ENCODE measurements around the gene ZNF280B. TPM values are rescaled to one million over a fixed set of nuclear protein-coding genes. Genes with fewer than 3 reads are reported as not detected.
A peak's percentile ranks its signal among the peaks of the same experiment; 100 is the strongest.

The ZNF280B gene
- total RNA-seq, 1 donor from 2014 or later, result 7.3 TPM

DNA sequence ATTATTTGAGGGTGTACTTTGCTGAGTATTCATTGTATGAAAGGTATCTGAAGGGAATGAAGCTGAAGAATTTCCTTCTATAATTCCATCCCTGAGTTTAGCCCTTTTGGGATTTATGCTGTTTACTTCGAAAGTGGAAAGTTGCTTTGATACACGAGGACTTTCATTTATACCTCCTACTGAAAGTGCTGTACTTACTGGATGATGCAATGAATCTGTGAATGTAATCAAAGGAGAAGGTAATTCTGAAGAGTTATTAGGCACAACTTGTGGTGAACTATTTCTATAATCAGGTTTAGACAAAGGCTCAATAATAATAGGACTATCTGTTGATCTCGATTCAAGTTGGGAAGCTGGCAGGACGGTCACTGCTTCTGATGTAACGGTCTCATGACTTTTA lies 19.8 kb downstream of the ZNF280B start:
- DNase-seq (ENCODE audit: low read depth, low spot score), result no peak
- Mint-ChIP-seq H3K27me3 (ENCODE audit: low read depth) (no peaks in the 10 kb centered on the region), H3K4me1 (peaks cover 23% of the 10 kb centered on the region), H3K9me3 (no peaks in the 10 kb centered on the region), H3K27ac (ENCODE audit: unreplicated experiment) (no peak overlapping the region), H3K4me3 (no peak overlapping the region), H3K36me3 (ENCODE audit: low read depth) (peaks cover 37% of the 10 kb centered on the region)
- TF ChIP-seq, protein P1, sequence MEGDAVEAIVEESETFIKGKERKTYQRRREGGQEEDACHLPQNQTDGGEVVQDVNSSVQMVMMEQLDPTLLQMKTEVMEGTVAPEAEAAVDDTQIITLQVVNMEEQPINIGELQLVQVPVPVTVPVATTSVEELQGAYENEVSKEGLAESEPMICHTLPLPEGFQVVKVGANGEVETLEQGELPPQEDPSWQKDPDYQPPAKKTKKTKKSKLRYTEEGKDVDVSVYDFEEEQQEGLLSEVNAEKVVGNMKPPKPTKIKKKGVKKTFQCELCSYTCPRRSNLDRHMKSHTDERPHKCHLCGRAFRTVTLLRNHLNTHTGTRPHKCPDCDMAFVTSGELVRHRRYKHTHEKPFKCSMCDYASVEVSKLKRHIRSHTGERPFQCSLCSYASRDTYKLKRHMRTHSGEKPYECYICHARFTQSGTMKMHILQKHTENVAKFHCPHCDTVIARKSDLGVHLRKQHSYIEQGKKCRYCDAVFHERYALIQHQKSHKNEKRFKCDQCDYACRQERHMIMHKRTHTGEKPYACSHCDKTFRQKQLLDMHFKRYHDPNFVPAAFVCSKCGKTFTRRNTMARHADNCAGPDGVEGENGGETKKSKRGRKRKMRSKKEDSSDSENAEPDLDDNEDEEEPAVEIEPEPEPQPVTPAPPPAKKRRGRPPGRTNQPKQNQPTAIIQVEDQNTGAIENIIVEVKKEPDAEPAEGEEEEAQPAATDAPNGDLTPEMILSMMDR (conservative IDR thresholded peaks at IDR 0.05), result no peak

DNA sequence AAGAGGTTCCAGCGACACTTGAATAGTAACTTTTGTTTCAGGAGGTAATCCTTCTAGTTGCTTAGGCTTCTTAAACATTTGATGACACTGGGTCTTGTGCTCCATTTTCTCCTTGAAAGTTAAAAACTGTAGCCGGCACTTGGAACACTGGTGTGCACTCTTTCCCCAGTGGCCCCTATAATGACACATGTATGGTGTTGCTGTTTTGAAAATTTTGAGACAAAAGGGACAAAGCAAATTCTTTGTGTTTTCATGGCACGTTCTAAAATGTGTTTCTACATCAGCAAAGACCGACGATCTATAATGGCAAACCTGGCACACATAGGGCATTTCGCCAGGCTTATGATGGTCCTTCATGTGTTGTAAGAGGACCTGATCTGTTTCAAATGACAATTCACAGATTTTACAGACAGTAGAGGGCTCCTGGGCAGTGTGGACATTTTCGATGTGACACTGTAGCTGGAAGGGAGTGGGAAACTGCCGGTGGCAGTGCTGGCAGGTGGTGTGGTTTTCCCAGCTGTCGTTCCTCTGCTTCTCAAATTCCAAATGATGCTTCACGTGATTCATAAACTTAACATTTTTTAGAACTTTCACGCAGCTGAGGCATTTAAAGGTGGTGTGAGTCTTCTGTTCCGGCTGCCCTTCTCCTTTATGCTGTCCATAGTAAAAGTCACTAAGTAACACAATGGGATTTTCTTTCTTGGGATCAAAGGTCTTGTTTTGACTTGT lies 20.5 kb downstream of the ZNF280B start:
- Mint-ChIP-seq H3K4me3 (no peak overlapping the region), H3K9me3 (no peaks in the 10 kb centered on the region), H3K36me3 (ENCODE audit: low read depth) (peaks cover 32% of the 10 kb centered on the region), H3K27me3 (ENCODE audit: low read depth) (no peaks in the 10 kb centered on the region), H3K27ac (ENCODE audit: unreplicated experiment) (no peak overlapping the region), H3K4me1 (peaks cover 23% of the 10 kb centered on the region)
- TF ChIP-seq, protein P1 (conservative IDR thresholded peaks at IDR 0.05), result no peak
- no peak for DNase-seq (ENCODE audit: low read depth, low spot score)

DNA sequence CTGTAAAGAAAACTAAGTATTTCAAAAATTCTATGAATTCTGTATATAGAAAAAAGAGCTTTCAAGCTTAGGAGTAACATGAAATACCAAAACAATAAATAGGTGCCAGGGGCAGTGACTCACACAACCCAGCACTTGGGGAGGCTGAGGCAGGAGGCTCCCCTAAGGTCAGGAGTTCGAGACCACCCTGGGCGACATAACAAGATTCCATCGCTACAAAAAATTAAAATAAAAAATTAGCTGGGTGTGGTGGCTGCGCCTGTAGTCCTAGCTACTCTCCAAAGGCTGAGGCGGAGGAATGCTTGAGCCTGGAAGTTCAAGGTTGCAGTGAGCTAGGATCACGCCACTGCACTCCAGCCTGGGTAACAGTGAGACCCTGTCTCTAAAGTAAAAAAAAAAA lies 21.5 kb downstream of the ZNF280B start:
- Mint-ChIP-seq H3K36me3 (ENCODE audit: low read depth) (peaks cover 32% of the 10 kb centered on the region), H3K4me3 (no peak overlapping the region), H3K4me1 (peaks cover 23% of the 10 kb centered on the region), H3K27ac (ENCODE audit: unreplicated experiment) (no peak overlapping the region), H3K9me3 (no peaks in the 10 kb centered on the region), H3K27me3 (ENCODE audit: low read depth) (no peaks in the 10 kb centered on the region)
- DNase-seq (ENCODE audit: low read depth, low spot score), result no peak
- TF ChIP-seq, protein P1 (conservative IDR thresholded peaks at IDR 0.05), result no peak

DNA sequence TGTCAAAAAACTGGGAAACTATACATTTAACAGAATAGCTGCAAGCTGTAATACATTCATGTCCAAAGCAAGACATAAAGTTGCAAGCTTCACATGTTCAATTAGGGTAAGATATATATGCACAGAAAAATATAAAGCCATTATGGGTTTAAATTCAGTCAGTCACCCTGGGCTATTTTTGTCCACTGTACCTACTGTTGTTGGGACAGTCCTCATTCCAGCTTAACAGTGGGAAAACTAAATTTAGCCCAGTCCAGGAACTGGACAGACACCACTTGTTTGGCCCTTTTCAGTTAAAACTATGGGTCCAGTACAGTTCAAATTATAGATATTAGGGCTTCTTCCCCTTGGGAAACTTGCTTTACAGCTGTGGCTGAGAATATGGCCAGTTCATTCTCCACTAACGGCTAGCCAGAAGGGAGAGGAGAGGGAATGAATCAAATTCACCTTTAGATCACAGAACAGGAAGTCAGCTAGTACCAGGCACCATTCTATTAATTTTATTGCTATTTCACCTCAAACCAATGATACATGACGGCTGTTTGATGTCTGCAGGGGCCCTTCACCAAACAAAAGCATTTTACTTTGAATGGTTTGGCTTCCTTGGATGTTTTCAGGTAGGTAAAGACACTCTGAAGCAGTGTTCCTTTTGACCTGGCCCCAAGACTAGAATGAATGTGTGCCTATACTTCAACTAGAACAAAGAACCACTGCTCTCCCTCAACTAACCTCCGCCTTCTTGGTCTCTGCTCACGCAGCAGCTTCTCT lies 22.2 kb downstream of the ZNF280B start:
- DNase-seq (ENCODE audit: low read depth, low spot score), result no peak
- Mint-ChIP-seq H3K27ac (ENCODE audit: unreplicated experiment) (no peak overlapping the region), H3K4me1 (peaks cover 23% of the 10 kb centered on the region), H3K27me3 (ENCODE audit: low read depth) (no peaks in the 10 kb centered on the region), H3K9me3 (no peaks in the 10 kb centered on the region), H3K4me3 (no peak overlapping the region), H3K36me3 (ENCODE audit: low read depth) (peaks cover 32% of the 10 kb centered on the region)
- TF ChIP-seq, protein P1 (conservative IDR thresholded peaks at IDR 0.05), result no peak

DNA sequence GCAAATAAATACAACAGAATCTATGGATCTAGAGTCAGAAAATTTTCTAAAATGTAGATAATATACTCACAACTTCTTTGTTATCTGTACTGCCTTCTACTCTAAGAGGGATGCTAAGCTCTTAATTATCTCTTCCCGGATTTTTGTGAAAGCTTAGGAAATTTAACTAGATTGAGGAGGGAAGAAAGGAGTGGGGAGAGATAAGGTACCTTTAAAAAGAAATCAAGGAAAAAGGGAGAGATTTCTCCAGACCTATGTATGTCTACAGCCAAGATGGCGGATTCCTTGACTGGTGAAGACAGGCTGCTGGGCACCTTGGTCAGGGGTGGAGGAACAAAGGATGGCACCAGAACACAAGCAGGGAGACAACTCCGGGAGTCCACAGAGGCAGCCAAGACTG lies 23.0 kb downstream of the ZNF280B start:
- TF ChIP-seq, protein P1 (conservative IDR thresholded peaks at IDR 0.05), result no peak
- Mint-ChIP-seq H3K36me3 (ENCODE audit: low read depth) (peaks cover 28% of the 10 kb centered on the region), H3K27me3 (ENCODE audit: low read depth) (no peaks in the 10 kb centered on the region), H3K4me3 (no peak overlapping the region), H3K4me1 (peaks cover 23% of the 10 kb centered on the region), H3K27ac (ENCODE audit: unreplicated experiment) (peak overlapping the region; percentile 9), H3K9me3 (no peaks in the 10 kb centered on the region)
- DNase-seq (ENCODE audit: low read depth, low spot score), result no peak

All from neural crest cell (in vitro differentiated cells).